AG20443 (cell line): ENCODE measurements around the gene UNG.
A peak's percentile ranks its signal among the peaks of the same experiment; 100 is the strongest.

Source experiments
- DNase-seq: peaks from one replicate; pipeline ENCODE4 v3.0.0; 2012; ENCODE audit warnings: low spot score, mixed read lengths

The UNG gene

GRCh38 chr12:109089683-109090082 lies 7.7 kb upstream of the UNG start:
- no peak for DNase-seq

GRCh38 chr12:109092497-109093021 lies 4.8 kb upstream of the UNG start:
- DNase-seq, result no peak

GRCh38 chr12:109093022-109093918 lies 4.1 kb upstream of the UNG start, which contains the start of gene ALKBH2:
Gene ALKBH2 (minus strand): TSS chr12:109093472. CDS start chr12:109092786, 686 bp downstream.
- DNase-seq, result peak; percentile 96

- no peak for DNase-seq
Measured at GRCh38 chr12:109097140-109097434, 310 bp upstream of the UNG start.

- DNase-seq, result peak; percentile 74
Measured at GRCh38 chr12:109098183-109098604, 797 bp downstream of the UNG start.

- DNase-seq, result peak; percentile 14
Measured at GRCh38 chr12:109098651-109099050, 1.3 kb downstream of the UNG start.

- no peak for DNase-seq
Measured at GRCh38 chr12:109099431-109100020, 2.1 kb downstream of the UNG start.

- DNase-seq, result no peak
Measured at GRCh38 chr12:109100741-109101140, 3.3 kb downstream of the UNG start.

GRCh38 chr12:109102491-109102890 lies 5.1 kb downstream of the UNG start:
- no peak for DNase-seq

GRCh38 chr12:109105176-109105575 lies 7.8 kb downstream of the UNG start:
- no peak for DNase-seq

GRCh38 chr12:109109746-109110350 lies 12.5 kb downstream of the UNG start:
- no peak for DNase-seq

GRCh38 chr12:109110988-109111495 lies 13.6 kb downstream of the UNG start:
- peak; percentile 96 for DNase-seq

- DNase-seq, result no peak
Measured at GRCh38 chr12:109112720-109113465, 15.5 kb downstream of the UNG start.

GRCh38 chr12:109113661-109114321 lies 16.4 kb downstream of the UNG start:
- DNase-seq, result no peak

GRCh38 chr12:109114644-109115043 lies 17.2 kb downstream of the UNG start:
- no peak for DNase-seq

- no peak for DNase-seq
Measured at GRCh38 chr12:109115404-109115757, 18.0 kb downstream of the UNG start.

- DNase-seq, result no peak
Measured at GRCh38 chr12:109115758-109116610, 18.6 kb downstream of the UNG start, which contains the start of gene ACACB. Gene ACACB (plus strand): TSS chr12:109116587. CDS start chr12:109139406, 22,819 bp downstream.

- no peak for DNase-seq
Measured at GRCh38 chr12:109116611-109116949, 19.2 kb downstream of the UNG start.

- DNase-seq, result no peak
Measured at GRCh38 chr12:109120095-109120494, 22.7 kb downstream of the UNG start.

GRCh38 chr12:109120557-109120956 lies 23.2 kb downstream of the UNG start:
- no peak for DNase-seq
